H4 (cell line): ENCODE measurements around the gene HJURP. TPM values are rescaled to one million over a fixed set of nuclear protein-coding genes. Genes with fewer than 3 reads are reported as not detected.

ENCODE experiments used
- DNase-seq: peaks from one replicate; pipeline ENCODE4 v3.0.0-alpha.2; 2015; ENCODE audit warnings: low spot score
- total RNA-seq: library from RNA; depleted of rRNA; stranded (reverse); fragments of >200 nt; shearing (Covaris generic); gene quantifications from 2 replicates; pipeline ENCODE4 v1.2.3, GENCODE V29; 2014

Gene HJURP
- total RNA-seq, 1 experiment from 2014 or later, result 105 TPM

DNA sequence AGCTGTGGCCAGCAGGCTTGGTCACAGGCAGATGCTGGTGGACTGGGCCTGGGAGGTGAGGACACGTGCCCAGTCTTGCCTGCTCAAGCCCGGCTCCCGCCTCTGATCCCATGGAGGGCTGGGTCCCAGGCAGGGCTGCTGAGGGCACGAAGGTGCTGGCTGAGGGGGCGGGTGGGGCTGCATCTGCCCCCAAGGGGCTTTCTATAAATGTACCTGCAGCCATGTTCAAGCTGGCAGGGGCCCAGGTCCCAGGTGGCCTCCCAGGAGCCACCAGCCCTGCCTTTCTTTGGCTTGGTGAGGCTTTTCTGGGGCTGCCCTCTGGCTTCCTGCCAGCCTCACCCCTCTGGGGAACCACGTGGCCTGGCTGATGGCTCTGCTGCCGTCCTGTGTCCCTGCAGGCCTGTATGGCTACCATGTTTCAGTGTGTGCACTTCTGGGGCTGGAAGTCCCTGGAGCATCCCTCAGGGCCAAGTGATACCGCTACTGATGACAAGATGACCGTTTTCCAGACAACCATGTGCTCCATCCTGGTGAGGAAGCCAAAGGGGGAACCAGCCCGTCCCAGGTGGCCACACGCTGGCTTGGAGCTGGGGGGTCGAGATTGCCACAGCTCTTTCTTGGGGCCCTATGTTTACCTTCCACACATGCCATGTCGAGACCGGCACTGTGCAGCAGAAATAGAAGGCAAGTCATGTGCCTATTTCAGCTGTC is 23.2 kb downstream of the HJURP start:
- DNase-seq, result no peak

DNA sequence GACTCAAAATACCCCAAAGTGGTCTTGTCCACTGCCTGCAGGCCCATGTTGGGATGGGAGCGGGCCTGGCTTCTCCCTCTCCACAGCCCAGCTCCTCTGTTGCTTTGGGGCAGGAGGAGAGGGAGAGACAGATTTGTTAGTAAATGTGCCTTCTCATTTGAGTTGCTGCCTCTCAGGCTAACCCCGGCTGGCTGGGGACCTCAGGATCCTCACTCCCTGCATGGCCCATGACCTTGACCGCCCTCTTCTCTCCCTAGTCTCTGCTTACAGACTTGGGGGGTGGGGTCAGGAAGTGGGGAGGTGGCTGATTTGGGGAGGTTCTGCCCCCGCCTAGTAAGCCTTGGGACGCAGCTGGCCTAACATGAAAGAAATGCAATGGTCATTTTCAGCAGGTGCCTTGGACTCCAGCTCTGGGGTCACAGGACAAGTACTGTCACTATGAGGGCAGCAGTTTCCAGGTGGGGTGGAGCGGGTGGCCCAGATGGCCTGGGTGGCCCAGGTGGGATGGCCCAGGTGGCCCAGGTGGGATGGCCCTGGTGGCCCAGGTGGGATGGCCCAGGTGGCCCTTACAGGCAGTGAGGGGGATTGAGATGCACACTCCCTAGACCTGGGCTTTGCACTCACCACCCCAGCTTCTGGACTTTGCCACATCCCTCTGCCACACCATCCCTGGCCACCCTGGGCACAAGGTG is 24.1 kb downstream of the HJURP start:
- no peak for DNase-seq

DNA sequence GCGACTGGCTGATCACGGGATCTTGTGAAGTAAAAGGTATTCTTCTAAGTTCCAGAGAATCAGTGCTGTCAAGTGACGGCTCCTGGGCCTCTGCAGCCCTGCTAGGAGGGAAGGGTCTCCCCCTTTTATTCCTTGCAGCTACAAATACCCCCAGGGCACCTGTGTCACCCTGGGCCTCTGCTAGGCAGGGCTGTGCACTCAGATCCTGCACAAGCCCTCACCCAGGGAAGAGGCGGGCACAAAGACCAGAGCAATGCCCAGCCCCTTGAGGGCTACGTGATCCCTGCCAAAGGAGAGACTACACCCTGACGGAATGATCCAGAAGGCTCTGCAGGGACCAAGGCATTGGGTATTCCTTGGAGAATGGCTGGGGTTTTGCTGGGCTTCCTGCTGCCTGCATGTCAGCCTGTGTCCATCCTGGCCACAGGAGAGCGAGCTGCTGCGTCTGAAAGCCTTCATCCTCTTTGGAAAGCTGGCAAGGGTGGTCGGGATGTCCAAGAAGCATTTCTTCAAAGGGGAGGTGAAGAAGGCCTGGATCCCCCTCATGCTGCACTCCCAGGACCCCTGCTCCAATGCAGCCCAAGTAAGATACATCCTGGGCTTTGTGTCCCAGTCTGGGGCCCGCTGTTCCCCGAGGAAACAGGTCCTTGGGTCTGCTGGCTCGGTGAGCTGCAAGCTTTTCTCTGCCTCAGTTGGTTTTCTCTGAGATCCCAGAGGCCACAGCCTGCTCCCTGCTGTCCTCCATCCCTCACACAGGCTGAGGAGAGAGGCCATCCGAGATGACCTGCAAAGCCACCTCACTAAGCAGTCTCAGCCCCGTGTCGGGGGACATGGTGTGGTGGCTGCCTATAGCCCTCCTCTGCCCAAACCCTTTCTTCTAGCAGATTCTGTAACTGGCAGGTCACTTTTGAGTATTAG is 24.9 kb downstream of the HJURP start:
- DNase-seq, result no peak

DNA sequence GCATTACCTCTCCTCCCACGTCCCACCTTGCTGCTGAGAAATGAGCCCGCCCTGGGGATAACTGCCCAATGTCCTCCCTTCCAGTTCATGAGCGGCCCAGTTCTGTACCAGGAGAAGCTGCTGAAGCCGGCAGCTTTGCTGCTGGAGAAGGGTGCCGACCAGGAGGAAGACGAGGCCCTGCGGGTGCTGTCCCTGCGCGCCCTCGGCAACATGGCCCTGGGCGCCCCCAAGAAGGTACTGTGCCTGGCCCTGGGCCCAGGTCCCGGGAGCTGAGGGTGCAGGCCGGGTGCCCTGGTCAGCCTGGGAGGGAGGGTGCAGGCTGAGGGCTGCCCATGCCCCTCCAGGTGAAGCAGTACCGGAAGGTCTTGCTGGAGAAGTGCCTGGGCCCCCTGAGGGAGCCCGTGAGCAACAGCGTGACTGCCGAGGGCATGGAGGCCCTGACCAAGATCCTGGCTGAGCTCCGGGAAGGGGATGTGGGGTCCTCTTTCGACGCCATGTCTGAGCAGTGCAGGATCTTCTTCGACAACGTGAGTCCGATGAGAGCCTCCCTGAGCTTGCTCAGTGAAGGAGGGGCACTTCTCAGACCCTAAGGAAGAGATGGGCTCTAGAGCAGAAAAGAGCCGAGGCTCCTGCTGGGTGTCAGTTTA is 25.7 kb downstream of the HJURP start:
- no peak for DNase-seq

DNA sequence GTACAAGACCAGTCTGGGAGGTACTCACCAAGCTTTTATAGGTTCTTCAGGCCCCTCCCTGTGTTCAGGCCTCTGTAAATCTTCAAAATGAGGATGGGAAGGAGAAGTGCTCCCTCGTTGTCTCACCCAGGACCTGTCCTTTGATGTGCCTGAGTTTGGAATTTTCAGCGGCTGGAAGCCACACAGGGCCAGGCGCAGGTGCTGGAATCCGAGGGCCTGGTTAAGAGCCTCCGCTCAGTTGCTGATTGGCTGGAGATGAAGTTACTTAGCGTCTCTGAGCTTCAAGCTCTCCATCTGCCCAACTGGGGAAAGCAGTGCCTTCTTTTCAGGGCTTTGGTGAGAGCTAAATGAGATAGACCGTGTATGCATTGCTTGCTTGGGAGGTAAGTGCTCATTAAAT is 30.0 kb downstream of the HJURP start:
- no peak for DNase-seq

DNA sequence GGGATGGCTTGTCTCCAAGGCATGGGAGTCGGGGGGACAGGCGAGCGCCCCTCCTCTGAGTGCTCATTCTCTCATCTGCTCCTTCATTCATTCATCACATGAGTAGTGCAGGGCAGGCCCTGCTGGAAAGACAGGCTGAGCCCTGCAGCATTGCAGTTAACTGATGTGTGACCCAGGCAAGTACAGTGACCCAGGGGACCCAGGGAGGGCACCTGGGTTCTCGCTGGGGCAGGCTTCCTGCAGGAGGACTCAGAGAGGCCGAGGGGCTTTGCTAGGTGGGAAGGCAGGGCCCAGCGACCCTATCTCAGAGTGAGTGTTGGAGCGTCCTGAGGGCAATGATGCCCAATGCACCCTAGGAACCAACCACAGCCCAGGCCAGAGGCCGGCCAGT is 30.6 kb downstream of the HJURP start:
- no peak for DNase-seq

GRCh38 chr2:233822781-233823730 is 31.3 kb downstream of the HJURP start:
- no peak for DNase-seq

- no peak for DNase-seq
Observed at GRCh38 chr2:233822101-233822771, 32.1 kb downstream of the HJURP start.

- no peak for DNase-seq
Observed at GRCh38 chr2:233821709-233822100, 32.6 kb downstream of the HJURP start.

GRCh38 chr2:233821196-233821595 is 33.1 kb downstream of the HJURP start:
- DNase-seq, result no peak

- DNase-seq, result no peak
Observed at GRCh38 chr2:233820774-233821105, 33.6 kb downstream of the HJURP start.

- no peak for DNase-seq
Observed at GRCh38 chr2:233819884-233820773, 34.2 kb downstream of the HJURP start.

DNA sequence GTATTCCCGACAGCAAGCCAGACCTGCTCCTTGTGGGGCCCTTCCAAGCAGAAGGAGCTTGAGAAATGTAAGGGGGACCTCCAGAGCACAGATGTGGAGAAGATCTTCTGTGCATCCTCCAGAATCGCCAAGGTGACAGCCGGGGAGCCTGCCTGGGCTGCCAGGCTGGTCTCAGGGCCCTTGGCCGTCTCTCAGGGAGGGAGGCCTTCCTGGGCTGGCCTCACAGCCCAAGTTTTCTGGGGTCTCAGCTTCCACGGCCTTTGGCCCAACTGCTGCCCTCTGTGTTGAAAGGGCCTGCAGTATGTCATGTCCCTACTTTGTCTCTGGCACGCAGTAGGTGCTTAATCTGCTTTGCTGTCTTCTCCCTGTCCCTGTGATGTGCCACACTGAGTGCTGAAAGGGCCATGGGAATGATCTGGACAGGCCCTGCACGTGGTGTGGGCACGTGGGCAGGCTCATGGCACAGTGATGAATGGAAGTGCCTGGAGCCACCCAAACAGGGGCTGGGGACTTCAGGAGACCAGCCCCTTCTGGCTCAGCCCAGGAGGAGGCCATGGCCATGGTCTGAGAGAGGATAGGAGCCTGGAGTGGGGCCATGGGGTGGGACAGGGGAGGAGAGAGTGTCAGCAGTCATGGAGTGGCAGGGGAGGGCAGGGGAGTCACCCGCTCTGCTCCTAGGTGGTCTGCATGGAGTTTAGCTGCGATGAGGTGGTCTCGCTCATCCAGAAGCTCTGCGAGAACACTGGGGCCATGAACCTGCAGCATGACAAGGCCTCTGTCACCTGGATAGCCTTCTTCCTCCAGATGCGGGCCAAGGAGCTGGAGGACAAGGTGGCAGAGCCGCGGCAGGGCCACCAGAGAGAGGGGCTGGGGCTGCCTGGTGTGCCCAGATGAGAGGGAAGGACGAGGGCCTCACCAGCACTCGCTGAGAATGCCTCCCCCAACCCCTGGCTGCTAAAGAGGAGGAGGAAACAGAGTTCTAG is 35.4 kb downstream of the HJURP start:
- no peak for DNase-seq

DNA sequence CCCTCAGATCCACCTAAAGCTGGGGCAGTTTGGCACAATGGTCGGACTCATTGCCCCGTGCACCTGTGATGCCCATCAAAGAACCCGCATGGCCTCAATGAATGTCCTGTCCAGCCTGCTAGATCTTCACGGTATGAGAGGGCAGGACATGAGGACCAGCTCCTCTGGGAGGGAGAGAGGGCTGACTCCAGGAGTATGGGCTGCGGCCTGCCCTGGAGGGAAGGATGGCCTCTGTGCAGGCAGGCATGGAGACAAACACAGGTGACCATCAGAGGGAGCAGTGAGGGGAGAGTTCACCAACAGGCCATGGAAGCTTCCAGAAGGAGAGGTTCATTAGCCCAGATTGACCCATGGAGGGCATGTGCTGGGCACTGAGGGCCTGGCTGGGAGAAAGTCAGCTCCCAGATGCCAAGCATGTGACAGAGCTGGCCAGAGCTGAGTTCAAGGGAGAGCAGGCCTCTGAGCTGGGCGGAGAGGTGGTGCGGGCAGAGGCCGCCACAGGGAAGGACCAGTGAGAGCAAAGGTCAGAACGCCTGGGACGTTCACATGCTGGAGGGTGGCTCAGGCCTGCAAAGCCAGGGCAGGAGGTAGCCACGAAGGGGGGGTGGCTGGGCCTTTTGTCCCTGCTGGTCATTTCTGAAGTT is 36.2 kb downstream of the HJURP start:
- no peak for DNase-seq

GRCh38 chr2:233817361-233817911 is 36.9 kb downstream of the HJURP start:
- DNase-seq, result no peak

DNA sequence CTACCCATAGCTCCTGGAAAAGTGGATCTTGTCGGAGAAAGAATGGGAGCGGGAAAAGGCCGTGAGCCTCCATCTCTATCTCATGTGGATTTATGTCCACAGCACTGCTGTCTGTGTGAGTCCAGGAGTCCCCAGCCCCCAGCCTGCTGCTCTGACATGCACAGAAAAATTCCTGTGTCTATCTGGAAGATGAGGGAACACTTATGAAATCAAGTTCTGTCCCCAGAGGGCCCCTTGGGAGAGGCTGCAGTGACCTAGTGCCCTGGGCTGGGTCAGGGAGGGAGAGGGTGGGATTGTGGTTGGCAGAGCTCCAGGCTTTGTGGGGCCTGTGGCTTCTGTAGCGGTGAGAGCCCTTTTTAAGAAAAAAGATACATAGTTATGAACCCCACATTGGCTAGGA is 37.6 kb downstream of the HJURP start:
- no peak for DNase-seq

- DNase-seq, result no peak
Observed at GRCh38 chr2:233816334-233816733, 38.0 kb downstream of the HJURP start.
